Stomach (tissue), 9 donors: ENCODE measurements around the gene GRIA3. TPM values are rescaled to one million over a fixed set of nuclear protein-coding genes. Genes with fewer than 3 reads are reported as not detected.

Experiments
- DNase-seq, 2 donors: peaks; one replicate each; pipeline versions ENCODE4 v3.0.0 to v3.0.0-alpha.2; 2013 to 2019
- H3K27ac ChIP-seq, 5 donors: fragments of 200-600 bp in 4 of 5; sonication (generic) in 4 of 5; one replicate each; pipeline ENCODE4 v1.5.1; 2013 to 2019; ENCODE audit warnings: mild to moderate bottlenecking in 1 of 5, moderate library complexity in 1 of 5
- H3K27me3 ChIP-seq, 3 donors: fragments of 200-600 bp; sonication (generic); one replicate each; pipeline ENCODE4 v1.5.1; 2017 to 2019; ENCODE audit warnings: mixed run types in 1 of 3
- H3K36me3 ChIP-seq, 4 donors: fragments of 200-600 bp; sonication (generic); 1 replicate in 3 of 4; 2 replicates in 1 of 4; pipeline ENCODE4 v1.5.1; 2016 to 2019
- H3K4me1 ChIP-seq, 4 donors: fragments of 200-600 bp; sonication (generic); one replicate each; pipeline ENCODE4 v1.5.1; 2016 to 2019
- H3K4me3 ChIP-seq, 4 donors: fragments of 200-600 bp; sonication (generic) in 3 of 4; one replicate each; pipeline ENCODE4 v1.5.1; 2016 to 2019; ENCODE audit warnings: mild to moderate bottlenecking in 1 of 4
- H3K9me3 ChIP-seq, 4 donors: fragments of 200-600 bp; sonication (generic); one replicate each; pipeline ENCODE4 v1.5.1; 2016 to 2019
- CTCF ChIP-seq, 7 experiments: fragments of 450-650 bp in 4 of 7; fragments of 200-600 bp in 3 of 7; sonication (generic) in 3 of 7; IDR thresholded peaks; one replicate each; pipeline ENCODE4 v1.5.1; 2016 to 2019; ENCODE audit warnings: antibody characterized with exemption in 7 of 7, control low read depth in 2 of 7, mild to moderate bottlenecking in 1 of 7
- EP300 ChIP-seq: sonication (generic); formaldehyde crosslinking; IDR thresholded peaks from one replicate; pipeline ENCODE4 v1.6.1; 2017; ENCODE audit warnings: antibody characterized with exemption
- POLR2A ChIP-seq, 4 donors: fragments of 450-650 bp; IDR thresholded peaks; one replicate each; pipeline ENCODE4 v1.6.1; 2016; ENCODE audit warnings: antibody characterized with exemption in 4 of 4, control low read depth in 2 of 4, mild to moderate bottlenecking in 1 of 4, moderate library complexity in 1 of 4
- POLR2AphosphoS5 ChIP-seq, 3 donors: sonication (generic); formaldehyde crosslinking; IDR thresholded peaks; one replicate each; pipeline ENCODE4 v1.6.1; 2016; ENCODE audit warnings: antibody characterized with exemption in 3 of 3
- WGBS, 5 donors: extraction: QIAGEN DNeasy Blood & Tissue Kit in 3 of 5; methylation state at CpG; one replicate each; pipeline versions ENCODE4 v1.1.5 to v1.1.7; 2013 to 2018; 5-methylcytosine and 5-hydroxymethylcytosine counted together
- intact Hi-C: fragments of 100-400 bp; cut with DNase I; formaldehyde crosslinking; loops from one replicate; pipeline ENCODE4 v1.15.1; 2023; ENCODE audit warnings: low total_unique reads
- polyA plus RNA-seq, 3 donors: library from polyadenylated mRNA; stranded (reverse); fragments of 200-250 nt; gene quantifications; one replicate each; pipeline ENCODE4 v1.2.3, GENCODE V29; 2013
- total RNA-seq, 5 donors: library from RNA; depleted of rRNA; stranded (reverse); fragments of >200 nt; gene quantifications; one replicate each; pipeline versions ENCODE4 v1.1.0 to v1.2.3, GENCODE V29; 2014 to 2016
- donor health status: healthy with polysubstance abuse.
- donor health status: Bipolar disorder and iron deficiency.
- donor health status: healthy.

GRIA3 gene
- total and polyA plus RNA-seq, 8 donors = 0.87 to 4.7 (median 2.1) TPM; not detected in 3

DNA sequence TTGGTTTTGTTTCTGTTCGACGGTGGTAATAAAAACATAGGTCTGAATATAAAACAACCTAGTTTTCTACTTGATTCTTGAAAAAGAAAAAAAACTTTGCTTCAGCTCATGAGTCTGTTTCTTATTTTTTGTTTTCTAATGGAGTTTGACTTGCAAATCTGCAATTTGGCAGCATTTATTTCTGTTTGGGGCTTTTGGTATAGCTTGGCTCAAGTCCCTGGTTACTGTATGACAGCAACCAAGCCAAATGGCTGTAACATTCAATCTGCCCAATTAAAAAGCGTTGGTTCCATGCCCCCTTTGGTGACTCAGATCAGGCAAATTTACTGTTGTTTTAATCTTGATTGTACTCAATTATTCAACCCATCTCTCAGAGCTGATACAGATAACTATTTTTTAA, 263.4 kb downstream of the GRIA3 start:
- DNase-seq = no peak
- Histone ChIP-seq H3K9me3 (no peaks in the 10 kb centered on the region), H3K27me3 (no peaks in the 10 kb centered on the region), H3K4me1 (no peaks in the 10 kb centered on the region), H3K36me3 (no peaks in the 10 kb centered on the region), H3K4me3 (no peak overlapping the region), H3K27ac (no peak overlapping the region)
- TF ChIP-seq POLR2AphosphoS5 (IDR thresholded peaks at IDR 0.05) (no peak), CTCF (IDR thresholded peaks at IDR 0.05) (no peak), EP300 (no peak), POLR2A (IDR thresholded peaks at IDR 0.05) (no peak)
- 20 to 38% (median 24%) methylated on average over 3 of the region's 3 CpGs for WGBS, 5 donors
- intact Hi-C loops = no loop called here

- DNase-seq = no peak
- Histone ChIP-seq H3K4me1 (no peaks in the 10 kb centered on the region), H3K9me3 (no peaks in the 10 kb centered on the region), H3K4me3 (no peak overlapping the region), H3K27me3 (no peaks in the 10 kb centered on the region), H3K36me3 (no peaks in the 10 kb centered on the region), H3K27ac (no peak overlapping the region)
- WGBS, 5 donors = 48 to 75% (median 74%) methylated on average over 4 of the region's 4 CpGs
- intact Hi-C loops = no loop called here
- TF ChIP-seq POLR2AphosphoS5 (IDR thresholded peaks at IDR 0.05) = no peak
- TF ChIP-seq POLR2A (IDR thresholded peaks at IDR 0.05) = no peak
- no peak for TF ChIP-seq CTCF (IDR thresholded peaks at IDR 0.05)
- TF ChIP-seq EP300 = no peak
Observed at GRCh38 chrX:123449335-123449734, 265.3 kb downstream of the GRIA3 start.

- WGBS, 5 donors = 34 to 48% (median 45%) methylated on average over 3 of the region's 3 CpGs
- TF ChIP-seq POLR2AphosphoS5 (IDR thresholded peaks at IDR 0.05) (no peak), CTCF (IDR thresholded peaks at IDR 0.05) (peak in 1 of 7 experiments; percentile 20), EP300 (no peak)
- intact Hi-C loops = no loop called here
Observed at GRCh38 chrX:123450222-123450621, 266.1 kb downstream of the GRIA3 start.

GRCh38 chrX:123454712-123455431, 270.8 kb downstream of the GRIA3 start:
- Histone ChIP-seq H3K4me3 (no peak overlapping the region), H3K9me3 (no peaks in the 10 kb centered on the region), H3K27me3 (no peaks in the 10 kb centered on the region), H3K4me1 (no peaks in the 10 kb centered on the region), H3K36me3 (no peaks in the 10 kb centered on the region), H3K27ac (peak overlapping the region in 1 of 5 donors; percentile 13)
- intact Hi-C loops = no loop called here
- WGBS, 5 donors = 55 to 100% (median 62%) methylated on average over 1 of the region's 1 CpG
- TF ChIP-seq EP300 (no peak), CTCF (IDR thresholded peaks at IDR 0.05) (no peak), POLR2AphosphoS5 (IDR thresholded peaks at IDR 0.05) (no peak), POLR2A (IDR thresholded peaks at IDR 0.05) (no peak)
- peak in 1 of 2 donors; percentile 6 for DNase-seq

More at GRCh38 chrX:123450222-123450621, 266.1 kb downstream of the GRIA3 start:
- peak in 1 of 2 donors; percentile 23 for DNase-seq
- H3K27me3 ChIP-seq = no peaks in the 10 kb centered on the region
- no peaks in the 10 kb centered on the region for H3K4me1 ChIP-seq
- H3K4me3 ChIP-seq = no peak overlapping the region
- H3K27ac ChIP-seq = no peak overlapping the region
- no peaks in the 10 kb centered on the region for H3K9me3 ChIP-seq
- H3K36me3 ChIP-seq = no peaks in the 10 kb centered on the region
